NCI-H1436 treated with DMSO at 0.1 percent for 48 hours (cell line): Measurements from ENCODE around the gene INTS1.

Experiments used
- DNase-seq: peaks from one replicate; lab custom pipeline; 2025; lab: John Stamatoyannopoulos, UW

INTS1 gene

DNA sequence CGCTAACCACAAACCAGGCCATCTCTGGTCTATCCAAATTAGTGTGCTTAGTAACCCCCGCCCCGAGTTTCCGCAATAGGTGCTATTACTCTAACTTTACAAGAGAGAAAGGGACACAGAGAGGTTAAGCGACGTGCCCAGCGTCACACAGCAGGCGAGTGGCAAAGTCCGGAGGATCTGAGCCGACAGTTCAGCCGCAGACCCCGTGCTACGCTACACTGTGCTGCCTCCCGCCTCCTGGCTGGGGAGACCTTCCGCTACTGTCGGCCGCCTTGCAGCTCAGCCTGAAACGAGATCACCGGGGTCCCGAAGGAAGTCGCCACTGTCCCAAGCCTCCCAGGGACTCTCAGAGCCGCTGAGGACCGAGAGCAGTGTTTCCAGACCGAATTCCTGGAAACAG lies 799 bp downstream of the INTS1 start:
- DNase-seq = no peak

DNA sequence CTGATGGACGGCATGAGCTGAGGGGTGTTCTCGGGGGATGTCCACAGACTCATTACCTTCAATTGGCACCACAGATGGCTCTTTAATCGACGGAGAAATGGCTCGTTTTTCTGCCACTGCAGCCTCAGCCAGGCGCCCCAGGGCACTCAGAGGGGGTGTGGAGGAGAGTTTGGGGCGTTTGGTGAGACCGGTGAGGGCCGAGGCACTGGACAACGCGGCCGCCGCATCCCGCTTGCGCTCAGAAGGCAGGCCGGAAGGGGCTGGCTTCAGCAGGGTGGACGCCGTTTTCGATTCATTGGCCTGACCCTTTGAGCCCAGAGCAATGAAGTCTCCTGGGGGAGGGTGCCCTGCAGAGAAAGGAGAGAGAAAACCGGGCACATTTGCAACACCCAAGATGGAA lies 1.3 kb downstream of the INTS1 start:
- DNase-seq = no peak

DNA sequence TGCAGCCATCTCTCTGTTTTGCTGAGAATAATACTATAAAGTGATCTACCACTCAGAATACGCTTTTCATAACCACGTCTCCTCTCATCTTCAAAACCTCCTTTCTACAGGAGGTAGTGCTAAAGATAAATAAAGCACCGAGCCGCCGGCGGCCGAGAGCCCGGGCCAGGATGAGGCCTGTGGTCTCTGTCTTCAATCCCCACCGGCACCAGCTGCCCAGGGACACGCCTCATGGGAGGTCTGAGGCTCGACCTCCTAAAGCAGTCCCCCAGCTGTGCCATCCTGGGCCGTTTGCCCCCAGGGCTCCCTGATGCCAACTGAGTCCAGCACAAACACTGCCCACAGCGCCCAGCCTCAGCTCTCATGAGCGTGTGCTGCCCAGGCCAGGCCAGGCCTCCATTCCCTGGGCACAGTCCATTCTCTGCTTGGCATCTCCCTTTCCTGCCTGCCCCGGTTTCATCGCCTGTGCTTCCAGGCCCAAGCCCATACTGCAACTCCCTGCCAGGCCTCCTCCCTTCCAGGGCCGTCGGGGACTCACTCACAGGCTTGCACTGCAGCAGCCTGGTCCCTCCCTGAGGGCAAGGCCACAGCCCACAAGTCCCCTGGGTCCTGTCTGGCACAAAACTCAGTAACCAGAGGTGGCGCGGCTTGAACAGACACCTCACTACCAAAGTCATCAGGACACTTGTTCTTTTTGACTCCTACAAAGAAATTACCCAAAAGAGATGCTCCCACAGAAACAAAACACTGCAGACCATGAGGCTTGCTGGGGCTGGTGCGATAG lies 2.5 kb downstream of the INTS1 start:
- DNase-seq = no peak

DNA sequence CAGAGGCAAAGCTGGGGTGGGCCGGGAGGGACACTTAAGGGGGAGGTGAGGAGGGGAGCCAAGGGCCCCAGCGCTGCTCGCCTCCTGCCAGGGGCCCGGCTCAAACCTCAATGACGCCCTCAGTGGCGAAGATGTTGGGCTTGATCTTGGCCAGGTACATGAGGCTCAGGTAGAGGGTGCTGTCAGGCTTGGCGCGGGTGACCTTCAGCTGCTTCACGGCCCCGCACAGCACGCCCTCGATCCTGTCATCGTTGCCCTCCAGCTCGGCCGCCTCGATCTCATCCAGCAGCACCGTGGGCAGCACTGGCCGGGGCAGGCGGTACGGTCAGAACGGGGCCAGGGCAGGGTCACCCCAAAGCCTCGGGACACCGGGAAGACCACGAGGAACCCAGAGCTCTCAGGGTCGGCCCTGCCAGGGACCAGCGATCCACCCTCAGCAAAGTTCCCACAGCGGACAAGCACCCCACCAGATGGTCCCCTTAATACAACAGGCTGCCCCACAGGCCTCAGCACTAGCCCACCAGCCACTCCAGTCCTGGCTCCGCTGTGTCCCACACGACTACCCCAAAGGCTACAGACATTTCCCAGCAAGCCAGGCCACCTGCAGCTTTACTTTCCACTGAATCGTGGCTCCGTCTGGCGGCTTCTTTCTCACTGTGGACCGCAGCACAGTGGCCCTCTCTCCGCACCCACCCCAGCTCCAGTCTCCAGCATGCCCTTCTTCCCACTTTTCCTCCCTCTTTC lies 4.0 kb downstream of the INTS1 start:
- DNase-seq = no peak

DNA sequence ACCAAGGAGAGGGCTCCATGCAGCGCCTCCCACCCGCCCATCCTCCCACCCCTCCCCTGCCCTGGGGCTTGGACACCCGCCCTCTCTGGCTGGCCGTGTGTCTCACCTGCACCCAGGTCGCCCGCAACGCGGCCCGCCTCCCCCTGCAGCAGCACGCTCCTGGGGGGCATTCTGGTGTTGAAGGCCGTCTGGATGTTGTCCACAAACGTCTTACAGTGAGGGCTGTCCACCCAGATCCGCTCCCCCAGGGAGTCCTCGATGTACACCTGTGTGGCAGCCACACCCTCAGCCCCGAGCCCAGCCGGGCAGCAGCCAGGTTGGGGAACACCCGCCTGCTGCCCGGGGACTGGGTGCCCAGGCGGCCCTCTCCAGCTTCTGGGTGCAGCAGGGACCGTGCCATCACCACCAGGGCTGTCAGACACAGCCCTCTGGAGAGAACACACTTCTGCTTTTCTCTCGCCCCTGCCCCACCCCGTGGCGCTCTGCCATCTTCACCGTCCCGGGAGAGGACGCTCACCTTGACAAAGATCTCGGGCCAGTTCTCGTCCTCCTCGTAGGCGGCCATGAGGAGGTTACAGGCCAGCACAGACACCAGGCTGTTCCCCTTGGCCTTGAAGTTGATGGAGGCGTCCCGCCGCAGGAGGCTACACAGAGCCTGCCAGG lies 4.7 kb downstream of the INTS1 start:
- DNase-seq = no peak

DNA sequence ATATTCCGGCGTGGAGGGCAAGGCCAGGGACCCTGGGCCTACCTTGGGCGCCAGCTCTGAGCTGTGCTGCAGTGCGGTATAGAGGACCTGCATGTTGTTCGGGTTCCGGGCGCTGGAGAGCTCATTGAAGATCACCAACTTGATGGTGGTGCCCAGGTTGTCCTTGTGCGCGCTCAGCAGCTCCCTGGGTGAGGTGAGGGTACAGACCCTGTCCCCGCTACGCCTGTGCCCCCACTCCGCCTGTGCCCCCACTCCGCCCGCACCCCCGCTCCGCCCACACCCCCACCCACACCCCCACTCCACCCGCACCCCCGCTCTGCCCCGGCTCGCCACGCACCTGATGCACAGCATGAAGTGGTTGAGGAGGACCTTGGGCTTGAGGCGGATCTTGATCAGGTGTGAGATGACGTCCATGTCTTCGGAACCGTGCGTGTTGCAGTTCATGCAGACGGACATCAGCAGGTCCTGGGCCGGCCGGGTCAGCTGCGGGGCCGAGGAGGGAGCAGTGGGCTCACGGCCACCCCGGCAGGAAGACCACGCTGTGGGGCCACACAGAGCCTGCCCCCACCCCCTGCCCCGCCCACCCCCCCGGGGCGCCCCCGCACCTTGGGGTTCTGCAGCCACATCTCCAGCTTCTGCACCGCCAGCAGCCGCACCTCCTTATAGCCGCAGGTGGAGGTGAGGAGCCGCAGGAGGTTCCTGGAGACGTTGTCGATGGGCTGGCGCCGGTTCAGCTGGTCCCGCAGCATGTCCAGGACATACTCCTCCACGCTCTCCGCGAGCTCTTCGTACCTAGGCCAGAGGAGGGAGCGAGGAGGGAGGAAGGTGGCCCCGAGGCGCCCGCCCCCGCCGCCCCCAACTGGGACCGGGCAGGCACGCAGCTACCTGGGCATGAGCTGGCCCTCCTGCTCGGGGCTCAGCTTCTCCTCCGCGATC lies 5.6 kb downstream of the INTS1 start:
- DNase-seq = no peak

DNA sequence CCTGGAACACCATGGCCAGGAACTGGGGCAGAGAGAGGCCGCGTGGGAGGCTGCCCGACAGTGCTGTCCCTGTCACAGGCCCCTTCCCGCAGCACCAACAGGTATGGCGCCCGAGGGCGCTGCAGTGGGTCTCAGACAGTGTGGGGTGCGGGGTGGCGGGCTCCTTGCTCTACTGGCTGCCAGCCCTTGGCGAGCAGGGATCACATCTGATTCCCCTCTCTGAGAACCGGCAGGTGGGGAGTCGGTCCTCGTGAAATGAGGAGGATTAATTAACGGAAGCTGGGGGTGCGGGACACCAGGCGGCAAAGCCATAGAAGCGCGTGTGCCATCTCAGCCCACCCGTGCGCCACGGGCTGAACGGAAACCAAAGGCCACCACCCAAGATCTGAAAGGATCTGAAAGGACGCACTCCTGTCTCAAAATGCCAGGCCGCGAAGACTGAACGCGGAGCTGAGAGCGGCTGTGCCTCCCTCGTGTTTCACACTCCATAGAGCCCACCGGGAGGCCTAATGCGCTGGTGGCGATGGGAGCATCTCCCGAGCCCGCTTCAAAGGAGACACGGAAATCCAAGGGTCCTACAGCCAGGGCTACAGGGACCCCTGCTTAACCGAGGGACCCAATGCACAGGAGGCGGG lies 6.8 kb downstream of the INTS1 start:
- DNase-seq = no peak

DNA sequence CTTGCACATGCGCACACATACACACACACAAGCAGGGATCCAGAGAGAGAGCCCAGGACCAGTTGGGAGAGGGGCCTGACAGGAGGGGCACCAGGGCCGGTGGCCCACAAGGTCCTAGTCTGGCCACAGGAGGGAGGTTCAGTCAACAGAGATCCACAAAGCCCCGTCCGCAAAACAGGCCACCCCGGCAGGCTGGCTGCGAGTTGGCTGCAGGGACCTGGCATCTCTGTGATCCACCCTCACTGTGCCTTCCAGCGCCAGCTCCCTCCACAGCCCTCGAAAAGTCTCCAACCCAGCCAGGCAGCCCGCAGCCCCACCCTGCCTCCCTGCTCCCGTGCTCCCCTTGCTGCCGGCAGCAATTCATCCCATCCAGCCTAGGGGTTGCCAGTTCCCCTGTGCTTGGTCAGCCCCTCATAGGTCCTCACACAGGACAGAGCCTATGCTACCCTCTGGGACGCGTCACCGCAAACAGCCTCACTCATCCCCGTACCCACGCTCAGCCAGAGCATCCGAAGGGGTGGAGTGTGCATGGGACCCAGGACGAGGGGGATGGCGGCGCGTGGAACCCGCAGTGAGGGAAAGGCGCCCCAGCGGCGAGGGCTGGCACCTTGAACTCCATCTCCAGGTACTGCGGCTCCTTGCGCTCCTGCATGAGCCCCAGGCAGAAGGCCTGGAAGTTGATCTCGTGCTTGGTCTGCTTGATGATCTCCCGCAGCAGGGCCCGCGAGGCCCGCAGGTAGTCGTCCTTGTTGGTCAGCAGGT lies 7.5 kb downstream of the INTS1 start:
- DNase-seq = no peak

DNA sequence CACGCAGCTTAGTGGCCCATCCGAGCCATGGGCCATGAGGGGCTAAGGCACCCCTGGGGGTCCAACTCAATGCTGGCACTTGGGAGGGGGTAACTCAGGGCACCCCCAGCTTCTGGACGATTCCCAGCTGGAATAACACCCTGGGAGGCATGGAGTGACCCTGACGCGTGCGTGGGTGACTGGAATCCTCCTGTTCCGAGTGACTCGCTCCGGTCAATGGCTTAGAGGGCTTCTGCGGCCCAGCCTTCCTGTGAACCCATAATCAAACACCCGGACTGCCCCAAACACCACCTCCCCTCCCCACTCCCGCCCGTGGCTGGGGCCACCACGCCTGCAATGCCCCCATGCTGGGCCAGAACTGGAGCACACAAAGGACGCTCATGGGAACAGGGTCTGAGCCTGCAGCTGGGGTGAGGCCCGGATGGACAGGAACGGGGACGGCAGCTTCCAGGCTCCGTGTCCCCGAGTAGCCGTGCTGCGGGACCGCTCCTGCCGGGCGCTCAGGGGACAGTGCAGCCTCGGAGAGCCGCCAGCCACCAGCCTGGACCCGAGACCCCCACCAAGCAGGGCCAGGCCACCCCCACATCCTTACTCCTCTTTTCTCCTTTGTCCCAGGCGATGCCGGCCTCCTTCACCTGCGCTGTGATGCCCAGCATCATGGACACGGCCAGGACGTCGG lies 8.5 kb downstream of the INTS1 start:
- DNase-seq = no peak

DNA sequence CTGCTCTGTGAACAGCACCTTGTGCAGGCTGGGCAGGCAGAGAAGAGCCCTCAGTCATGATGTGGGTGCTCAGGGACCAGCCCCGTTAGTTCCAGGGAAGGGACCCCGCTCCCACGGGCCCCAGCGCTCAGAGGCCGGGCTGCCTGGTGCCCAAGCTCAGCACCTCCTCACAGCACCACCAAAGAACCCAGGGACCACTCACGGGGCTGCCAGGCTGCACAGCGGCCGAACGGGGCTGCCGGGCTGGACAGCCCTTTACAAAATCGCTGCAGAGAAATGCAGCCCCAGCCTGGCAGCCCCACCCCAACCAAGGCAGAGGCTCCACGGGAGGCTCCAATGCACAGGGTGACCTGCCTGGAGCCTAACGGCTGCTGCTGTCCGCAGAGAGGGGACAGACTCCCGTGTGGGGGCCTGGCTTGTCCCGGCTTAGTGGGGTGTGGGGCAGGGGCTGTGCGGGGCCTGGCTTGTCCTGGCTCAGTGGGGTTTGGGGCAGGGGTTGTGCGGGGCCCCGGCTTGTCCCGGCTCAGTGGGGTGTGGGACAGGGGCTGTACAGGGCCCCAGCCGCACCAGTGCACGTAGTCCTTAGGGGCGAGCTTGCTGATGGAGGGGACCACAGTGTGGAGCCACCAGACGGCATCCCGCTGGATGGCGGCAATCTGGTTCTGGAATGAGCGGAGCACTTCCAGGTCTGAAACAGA lies 9.2 kb downstream of the INTS1 start:
- no peak for DNase-seq

DNA sequence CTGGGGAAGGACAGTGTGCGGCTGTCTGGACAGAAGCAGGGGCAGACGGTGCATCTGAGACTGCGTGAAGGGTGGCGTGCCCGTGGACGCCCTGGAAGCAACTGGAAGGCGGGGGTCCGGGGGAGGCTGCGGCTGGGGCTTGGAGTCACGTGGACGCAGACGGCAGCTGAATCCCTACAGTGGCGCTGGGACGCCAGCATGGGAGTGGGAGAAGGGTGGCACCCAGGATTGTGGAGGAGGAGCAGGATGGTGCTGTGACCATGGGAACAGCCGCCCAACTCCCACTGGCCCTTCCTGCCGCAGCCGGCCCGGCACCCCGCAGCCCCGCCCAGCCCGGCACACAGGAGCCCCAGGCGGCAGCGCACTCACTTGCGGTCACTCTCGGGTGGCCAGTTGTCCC lies 9.7 kb downstream of the INTS1 start:
- no peak for DNase-seq

DNA sequence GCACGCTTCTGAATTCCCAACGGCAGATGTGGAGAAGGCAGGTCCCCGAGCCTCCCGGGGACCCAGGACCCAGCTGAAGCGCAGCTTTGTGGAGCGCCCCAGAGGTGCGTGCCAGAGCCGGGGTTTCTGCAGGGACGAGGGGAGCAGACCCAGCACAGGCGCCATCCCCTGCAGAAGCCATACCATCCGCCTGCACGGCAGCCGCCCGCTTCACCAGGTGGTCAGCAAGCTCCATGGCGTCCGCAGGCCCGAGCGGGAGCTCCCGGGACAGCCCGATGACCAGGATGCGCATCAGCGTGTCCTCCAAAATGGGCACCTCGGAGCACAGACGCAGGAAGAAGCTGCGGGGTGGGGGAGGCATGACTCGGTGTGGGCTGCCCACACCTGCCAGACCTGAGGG lies 10.6 kb downstream of the INTS1 start:
- no peak for DNase-seq

DNA sequence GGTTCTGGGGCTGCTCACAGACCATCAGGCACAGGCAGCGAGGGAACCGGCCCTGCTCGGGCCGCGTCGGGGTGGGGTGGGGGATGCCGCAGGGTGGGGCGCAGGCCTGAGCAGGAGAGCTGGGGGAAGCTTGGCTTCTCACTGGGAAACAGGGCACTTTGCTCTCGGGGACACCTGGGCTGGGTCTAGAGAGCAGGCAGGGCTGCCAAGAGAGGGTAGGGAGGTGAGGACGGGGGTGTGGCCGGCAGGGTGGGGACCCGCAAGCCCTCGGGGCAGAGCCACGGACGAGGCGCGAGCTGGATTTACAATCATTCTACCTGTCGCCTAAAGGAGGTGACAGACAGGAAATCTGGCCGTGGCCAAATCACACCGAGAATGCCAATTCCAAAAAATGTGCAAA lies 11.1 kb downstream of the INTS1 start:
- no peak for DNase-seq

DNA sequence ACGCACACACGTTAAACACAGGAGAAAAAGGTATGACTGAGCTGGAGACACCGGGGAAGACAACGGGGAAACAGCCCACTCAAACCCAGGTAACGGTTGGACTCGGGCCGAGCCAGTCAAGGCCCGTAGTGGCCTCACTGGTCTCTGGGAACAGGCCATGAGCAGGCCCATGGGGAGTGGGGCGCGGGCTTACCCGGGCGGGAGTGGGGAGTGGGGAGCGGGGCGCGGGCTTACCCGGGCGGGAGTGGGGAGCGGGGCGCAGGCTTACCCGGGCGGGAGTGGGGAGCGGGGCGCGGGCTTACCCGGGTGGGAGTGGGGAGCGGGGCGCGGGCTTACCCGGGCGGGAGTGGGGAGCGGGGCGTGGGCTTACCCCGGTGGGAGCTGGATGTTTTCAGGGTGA lies 11.5 kb downstream of the INTS1 start:
- no peak for DNase-seq

DNA sequence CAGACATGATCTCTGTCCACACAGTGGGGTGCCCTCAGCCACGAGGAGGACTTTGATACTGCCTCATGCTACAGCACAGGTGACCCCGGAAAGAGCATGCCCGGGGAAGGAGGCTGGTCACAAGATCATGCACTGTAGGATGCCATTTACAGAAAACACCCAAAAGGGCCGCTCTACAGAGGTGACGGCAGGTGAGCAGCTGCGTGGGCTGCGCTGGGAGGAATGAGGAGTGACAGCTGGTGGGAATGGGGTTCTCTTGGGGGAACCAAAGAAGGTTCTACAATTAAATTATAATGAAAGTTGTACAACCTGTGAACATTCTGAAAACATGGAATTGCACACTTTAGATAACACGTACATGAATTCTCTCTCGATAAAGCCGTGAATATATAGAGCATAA lies 12.0 kb downstream of the INTS1 start:
- DNase-seq = no peak

DNA sequence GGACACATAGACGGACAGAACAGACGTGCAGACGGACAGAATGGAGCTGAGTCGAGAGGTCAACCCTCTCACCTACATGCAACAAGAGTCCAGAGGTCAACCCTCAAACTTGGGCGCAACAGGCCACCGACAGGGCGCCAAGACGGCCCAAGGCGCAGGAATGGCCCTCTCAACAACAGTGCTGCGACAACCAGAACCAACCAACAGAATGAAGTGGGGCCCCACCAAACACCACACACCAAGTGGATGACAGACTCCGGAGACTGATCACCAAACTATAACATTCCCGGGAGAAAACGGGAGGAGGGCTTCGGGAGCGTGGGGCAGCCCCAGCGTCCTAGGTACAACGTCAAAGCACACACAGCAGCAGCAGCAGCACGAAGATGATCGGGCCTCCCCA lies 13.4 kb downstream of the INTS1 start:
- DNase-seq = no peak

DNA sequence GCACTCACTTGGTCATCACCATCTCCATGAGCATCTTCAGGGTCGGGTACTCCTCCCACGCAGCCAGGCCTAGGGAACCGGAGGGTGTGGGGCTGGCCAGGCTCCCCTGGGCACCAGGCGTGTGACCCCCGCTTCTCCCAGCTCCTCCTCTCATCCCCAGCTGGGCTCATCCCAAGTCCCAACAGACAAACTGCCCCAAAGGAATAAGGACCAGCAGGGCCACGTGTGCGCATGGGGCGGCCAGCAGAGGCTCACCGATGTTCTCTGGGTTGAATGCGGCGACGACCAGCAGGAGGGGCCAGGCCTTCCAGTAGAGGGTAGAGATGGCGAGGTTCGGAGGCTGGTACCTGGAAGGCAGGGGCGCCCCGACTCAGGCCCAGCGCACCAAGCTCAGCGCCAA lies 14.9 kb downstream of the INTS1 start:
- no peak for DNase-seq

DNA sequence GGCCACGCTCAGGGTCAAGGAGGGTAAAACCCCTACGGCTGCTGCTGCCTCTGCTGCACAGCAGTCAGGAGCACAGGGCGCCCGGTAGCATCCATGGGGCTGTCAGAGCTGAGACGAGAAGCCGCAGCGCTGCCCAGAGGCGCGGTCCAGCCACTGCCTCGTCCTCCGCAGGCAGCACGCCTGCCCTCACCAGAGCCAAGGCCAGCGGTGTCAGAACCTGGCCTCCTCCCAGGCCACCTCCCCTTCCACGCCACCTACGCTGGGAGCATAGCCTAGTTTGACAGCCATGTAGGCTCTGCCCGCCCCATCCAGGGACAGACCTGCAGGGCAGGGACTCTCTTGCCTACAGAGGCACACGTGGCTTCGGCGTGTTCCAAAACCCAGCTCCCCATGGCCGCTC lies 16.2 kb downstream of the INTS1 start:
- DNase-seq = no peak

DNA sequence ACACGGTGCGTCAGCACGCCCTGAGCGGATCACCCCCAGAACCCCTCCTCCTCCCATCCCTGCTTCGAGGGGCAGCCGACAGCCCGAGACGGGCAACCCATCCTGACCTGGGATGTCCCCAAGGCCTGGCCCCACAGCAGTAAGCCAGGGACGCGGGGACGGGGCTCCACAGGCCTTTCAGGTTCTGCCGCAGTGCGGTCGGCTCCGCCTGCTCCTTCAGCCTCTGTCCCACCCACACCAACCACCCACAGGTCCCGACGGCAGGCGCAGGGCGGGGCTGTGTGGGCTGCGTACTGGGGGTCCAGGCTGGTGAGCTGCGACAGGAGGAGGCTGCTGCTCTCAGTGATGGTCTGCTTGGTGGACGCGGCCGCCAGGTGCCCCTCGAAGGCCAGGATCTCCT lies 16.7 kb downstream of the INTS1 start:
- DNase-seq = no peak

DNA sequence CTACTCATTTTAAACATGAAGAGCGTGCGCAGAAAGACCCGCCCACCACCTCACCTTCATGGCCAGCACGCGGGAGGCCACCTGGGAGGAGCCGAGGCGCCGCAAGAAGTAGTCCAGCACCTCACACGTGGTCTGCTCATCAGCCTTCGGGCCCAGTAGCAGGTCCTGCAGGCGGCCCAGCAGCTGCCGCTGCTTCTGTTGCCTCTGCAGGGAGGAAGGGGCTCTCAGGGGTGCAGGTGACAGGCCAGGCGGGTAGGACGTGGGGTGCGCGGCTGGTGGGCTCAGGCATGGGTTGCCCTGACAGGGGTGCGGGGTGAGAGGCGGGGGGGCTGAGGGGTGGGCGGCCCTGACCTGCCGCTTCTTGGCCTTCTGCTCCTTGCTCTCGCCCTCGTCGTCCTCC lies 17.6 kb downstream of the INTS1 start:
- no peak for DNase-seq
